Measurements from ENCODE around the gene CEACAM7.

The CEACAM7 gene

DNA sequence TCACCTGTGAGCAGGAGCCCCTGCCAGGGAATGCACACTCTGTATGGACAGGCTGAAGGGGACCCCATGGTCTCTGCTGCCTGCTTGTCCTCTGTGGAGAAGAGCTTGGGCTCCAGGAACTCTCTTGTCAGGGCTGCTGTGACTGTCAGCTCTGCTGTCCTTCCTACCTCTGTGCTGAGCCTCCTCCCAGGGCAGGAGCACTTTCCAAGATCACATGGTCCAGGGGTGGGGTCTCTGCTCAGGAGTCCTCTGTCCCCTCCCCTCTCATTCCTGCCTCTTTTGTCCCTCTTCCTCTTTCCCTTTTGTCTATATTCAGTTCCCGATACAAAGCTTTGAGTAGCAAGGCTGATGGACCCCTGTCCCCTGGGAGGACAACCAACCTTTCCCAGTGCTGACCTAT, at the start of gene CEACAM7:
TSS of gene CEACAM7 (minus strand) at position 173 of the 400 bp plus-strand sequence. CDS start at position 68, 105 bp downstream.
- CTCF ChIA-PET = interaction anchor here (0.8 to 6.7 kb wide), 5 partner anchors 19 to 137 kb away, joined by 3 to 96 read pairs (median 10); no protein-coding TSS in a partner anchor

DNA sequence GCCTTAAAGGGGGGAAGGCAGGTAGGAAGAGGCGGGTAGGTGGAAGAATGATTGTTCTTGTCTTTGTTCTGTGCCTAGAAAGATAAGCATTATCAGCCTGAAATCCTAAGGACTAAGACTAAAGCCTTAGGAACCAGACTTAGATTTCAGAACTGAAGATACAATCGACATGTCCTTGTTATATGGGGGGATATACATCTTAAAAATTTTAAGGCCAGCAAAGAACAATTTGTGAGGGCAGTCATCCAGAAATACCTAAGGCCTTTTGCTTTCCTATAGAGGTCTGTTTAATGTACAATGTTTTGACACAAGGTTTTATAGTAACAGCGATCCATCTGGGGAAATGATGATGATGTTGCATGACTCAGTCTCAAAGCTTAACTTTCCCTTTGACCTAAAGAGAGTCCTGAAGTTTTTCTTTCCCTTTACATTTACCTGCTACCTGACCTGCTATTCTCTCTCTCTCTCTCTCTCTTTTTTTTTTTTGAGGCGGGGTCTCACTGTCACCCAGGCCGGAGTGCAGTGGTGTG, 47.1 kb upstream of the CEACAM7 start:
- ChIA-PET CTCF (interaction anchor here (0.6 to 5.3 kb wide), 10 partner anchors 11 to 174 kb away, joined by 3 to 49 read pairs (median 6); partner anchors contain the start of gene CEACAM6), POLR2A (no interaction called here)
- Histone ChIP-seq H3K4me3 (ENCODE audit: low read depth, low read length) (no peak overlapping the region), H3K9me3 (ENCODE audit: control insufficient read depth, insufficient read depth, low read depth, low read length) (no peaks in the 10 kb centered on the region), H3K27ac (ENCODE audit: extremely low read depth, low read depth, low read length) (no peak overlapping the region), H3K36me3 (ENCODE audit: control insufficient read depth in 2 of 2, insufficient read depth in 1 of 2, low read length in 2 of 2) (no peaks in the 10 kb centered on the region), H3K4me1 (ENCODE audit: control insufficient read depth, insufficient read depth, low read length) (no peaks in the 10 kb centered on the region)
- TF ChIP-seq ZFP41 (tag by site-specific recombination; IDR thresholded peaks at IDR 0.05; ENCODE audit: borderline replicate concordance) (no peak), SALL2 (tag by site-specific recombination; IDR thresholded peaks at IDR 0.05; ENCODE audit: borderline replicate concordance) (no peak), ZNF561 (tag by site-specific recombination; IDR thresholded peaks at IDR 0.05; ENCODE audit: borderline replicate concordance) (no peak), GLI2 (tag by site-specific recombination; IDR thresholded peaks at IDR 0.05; ENCODE audit: borderline replicate concordance, low read depth) (no peak), ZNF394 (tag by site-specific recombination; IDR thresholded peaks at IDR 0.05; ENCODE audit: borderline replicate concordance) (no peak), ZNF266 (tag by site-specific recombination; IDR thresholded peaks at IDR 0.05; ENCODE audit: low read depth) (no peak), RBAK (tag by site-specific recombination; IDR thresholded peaks at IDR 0.05) (no peak), HOXD13 (CRISPR knock-in tag; IDR thresholded peaks at IDR 0.05; ENCODE audit: borderline replicate concordance) (no peak), ZNF174 (tag by site-specific recombination; IDR thresholded peaks at IDR 0.05) (no peak), KLF8 (tag by site-specific recombination; IDR thresholded peaks at IDR 0.05) (no peak), ZNF555 (tag by site-specific recombination; conservative IDR thresholded peaks at IDR 0.05) (no peak), ZNF514 (tag by site-specific recombination; IDR thresholded peaks at IDR 0.05) (no peak), ZNF776 (tag by site-specific recombination; IDR thresholded peaks at IDR 0.05; ENCODE audit: borderline replicate concordance) (no peak), ZNF621 (tag by site-specific recombination; IDR thresholded peaks at IDR 0.05) (no peak), ZNF791 (tag by site-specific recombination; IDR thresholded peaks at IDR 0.05) (no peak), ZSCAN16 (tag by site-specific recombination; IDR thresholded peaks at IDR 0.05) (no peak), ZNF560 (tag by site-specific recombination; IDR thresholded peaks at IDR 0.05; ENCODE audit: borderline replicate concordance) (no peak)
- TF ChIP-seq, protein P1, sequence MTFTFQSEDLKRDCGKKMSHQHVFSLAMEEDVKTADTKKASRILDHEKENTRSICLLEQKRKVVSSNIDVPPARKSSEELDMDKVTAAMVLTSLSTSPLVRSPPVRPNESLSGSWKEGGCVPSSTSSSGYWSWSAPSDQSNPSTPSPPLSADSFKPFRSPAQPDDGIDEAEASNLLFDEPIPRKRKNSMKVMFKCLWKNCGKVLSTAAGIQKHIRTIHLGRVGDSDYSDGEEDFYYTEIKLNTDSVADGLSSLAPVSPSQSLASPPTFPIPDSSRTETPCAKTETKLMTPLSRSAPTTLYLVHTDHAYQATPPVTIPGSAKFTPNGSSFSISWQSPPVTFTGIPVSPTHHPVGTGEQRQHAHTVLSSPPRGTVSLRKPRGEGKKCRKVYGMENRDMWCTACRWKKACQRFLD (tag by site-specific recombination; IDR thresholded peaks at IDR 0.05) = no peak
- TF ChIP-seq, protein P2, sequence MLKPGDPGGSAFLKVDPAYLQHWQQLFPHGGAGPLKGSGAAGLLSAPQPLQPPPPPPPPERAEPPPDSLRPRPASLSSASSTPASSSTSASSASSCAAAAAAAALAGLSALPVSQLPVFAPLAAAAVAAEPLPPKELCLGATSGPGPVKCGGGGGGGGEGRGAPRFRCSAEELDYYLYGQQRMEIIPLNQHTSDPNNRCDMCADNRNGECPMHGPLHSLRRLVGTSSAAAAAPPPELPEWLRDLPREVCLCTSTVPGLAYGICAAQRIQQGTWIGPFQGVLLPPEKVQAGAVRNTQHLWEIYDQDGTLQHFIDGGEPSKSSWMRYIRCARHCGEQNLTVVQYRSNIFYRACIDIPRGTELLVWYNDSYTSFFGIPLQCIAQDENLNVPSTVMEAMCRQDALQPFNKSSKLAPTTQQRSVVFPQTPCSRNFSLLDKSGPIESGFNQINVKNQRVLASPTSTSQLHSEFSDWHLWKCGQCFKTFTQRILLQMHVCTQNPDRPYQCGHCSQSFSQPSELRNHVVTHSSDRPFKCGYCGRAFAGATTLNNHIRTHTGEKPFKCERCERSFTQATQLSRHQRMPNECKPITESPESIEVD (tag by site-specific recombination; IDR thresholded peaks at IDR 0.05) = no peak
- TF ChIP-seq, protein P3, sequence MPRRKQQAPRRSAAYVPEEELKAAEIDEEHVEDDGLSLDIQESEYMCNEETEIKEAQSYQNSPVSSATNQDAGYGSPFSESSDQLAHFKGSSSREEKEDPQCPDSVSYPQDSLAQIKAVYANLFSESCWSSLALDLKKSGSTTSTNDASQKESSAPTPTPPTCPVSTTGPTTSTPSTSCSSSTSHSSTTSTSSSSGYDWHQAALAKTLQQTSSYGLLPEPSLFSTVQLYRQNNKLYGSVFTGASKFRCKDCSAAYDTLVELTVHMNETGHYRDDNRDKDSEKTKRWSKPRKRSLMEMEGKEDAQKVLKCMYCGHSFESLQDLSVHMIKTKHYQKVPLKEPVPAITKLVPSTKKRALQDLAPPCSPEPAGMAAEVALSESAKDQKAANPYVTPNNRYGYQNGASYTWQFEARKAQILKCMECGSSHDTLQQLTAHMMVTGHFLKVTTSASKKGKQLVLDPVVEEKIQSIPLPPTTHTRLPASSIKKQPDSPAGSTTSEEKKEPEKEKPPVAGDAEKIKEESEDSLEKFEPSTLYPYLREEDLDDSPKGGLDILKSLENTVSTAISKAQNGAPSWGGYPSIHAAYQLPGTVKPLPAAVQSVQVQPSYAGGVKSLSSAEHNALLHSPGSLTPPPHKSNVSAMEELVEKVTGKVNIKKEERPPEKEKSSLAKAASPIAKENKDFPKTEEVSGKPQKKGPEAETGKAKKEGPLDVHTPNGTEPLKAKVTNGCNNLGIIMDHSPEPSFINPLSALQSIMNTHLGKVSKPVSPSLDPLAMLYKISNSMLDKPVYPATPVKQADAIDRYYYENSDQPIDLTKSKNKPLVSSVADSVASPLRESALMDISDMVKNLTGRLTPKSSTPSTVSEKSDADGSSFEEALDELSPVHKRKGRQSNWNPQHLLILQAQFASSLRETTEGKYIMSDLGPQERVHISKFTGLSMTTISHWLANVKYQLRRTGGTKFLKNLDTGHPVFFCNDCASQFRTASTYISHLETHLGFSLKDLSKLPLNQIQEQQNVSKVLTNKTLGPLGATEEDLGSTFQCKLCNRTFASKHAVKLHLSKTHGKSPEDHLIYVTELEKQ (tag by site-specific recombination; IDR thresholded peaks at IDR 0.05; ENCODE audit: borderline replicate concordance) = no peak

More for the DNA sequence above, at the start of gene CEACAM7:
- no peak for TF ChIP-seq KLF7 (tag by site-specific recombination; IDR thresholded peaks at IDR 0.05; ENCODE audit: borderline replicate concordance)
- no peak for TF ChIP-seq ZNF768 (tag by site-specific recombination; IDR thresholded peaks at IDR 0.05)
- TF ChIP-seq RBAK (tag by site-specific recombination; IDR thresholded peaks at IDR 0.05) = no peak
- no peak for TF ChIP-seq ZSCAN30 (tag by site-specific recombination; IDR thresholded peaks at IDR 0.05)
- TF ChIP-seq GLIS1 (tag by site-specific recombination; IDR thresholded peaks at IDR 0.05) = no peak
- no peak for TF ChIP-seq ZNF792 (tag by site-specific recombination; IDR thresholded peaks at IDR 0.05)
- TF ChIP-seq PRDM1 (tag by site-specific recombination; IDR thresholded peaks at IDR 0.05) = no peak
- no peak for TF ChIP-seq ZNF560 (tag by site-specific recombination; IDR thresholded peaks at IDR 0.05; ENCODE audit: borderline replicate concordance)
- TF ChIP-seq ZBTB8A (tag by site-specific recombination; IDR thresholded peaks at IDR 0.05) = no peak
- TF ChIP-seq ZNF585B (tag by site-specific recombination; IDR thresholded peaks at IDR 0.05) = no peak
- TF ChIP-seq MZF1 (tag by site-specific recombination; IDR thresholded peaks at IDR 0.05; ENCODE audit: borderline replicate concordance) = no peak
- TF ChIP-seq ZNF302 (tag by site-specific recombination; IDR thresholded peaks at IDR 0.05; ENCODE audit: low read depth) = no peak
- TF ChIP-seq ZNF140 (tag by site-specific recombination; IDR thresholded peaks at IDR 0.05) = no peak
- TF ChIP-seq EGR2 (tag by site-specific recombination; IDR thresholded peaks at IDR 0.05; ENCODE audit: low read depth) = no peak
- H3K27ac ChIP-seq (ENCODE audit: extremely low read depth, low read depth, low read length) = no peak within 1 kb of the TSS
- H3K36me3 ChIP-seq (ENCODE audit: control insufficient read depth in 2 of 2, insufficient read depth in 1 of 2, low read length in 2 of 2) = no peaks in the 10 kb centered on the region
- H3K4me1 ChIP-seq (ENCODE audit: control insufficient read depth, insufficient read depth, low read length) = no peaks in the 10 kb centered on the region
- no peak within 1 kb of the TSS for H3K4me3 ChIP-seq (ENCODE audit: low read depth, low read length)
- POLR2A ChIA-PET = no interaction called here
- H3K9me3 ChIP-seq (ENCODE audit: control insufficient read depth, insufficient read depth, low read depth, low read length) = no peaks in the 10 kb centered on the region
